Activated T-cell treated with anti-CD3 and anti-CD28 coated beads, Interleukin-2, amount 50 U/mL, for 4 hours (primary cell): Measurements from ENCODE around the gene LONP1. TPM values are rescaled to one million over a fixed set of nuclear protein-coding genes. Genes with fewer than 3 reads are reported as not detected.

ENCODE experiments used
- ATAC-seq, 2 donors: fragments of 200-7000 bp; cut with Tn5 transposase; one replicate each; pipeline ENCODE4 v1.10.0; 2021
- DNase-seq: peaks from one replicate; pipeline ENCODE4 v3.0.0-alpha.2; 2020
- H3K27me3 Mint-ChIP-seq: one replicate; pipeline ENCODE4 v1.8.0; 2021; ENCODE audit warnings: low read depth, mixed read lengths
- H3K36me3 Mint-ChIP-seq: one replicate; pipeline ENCODE4 v1.8.0; 2022; ENCODE audit warnings: mixed read lengths; ENCODE audit not compliant: insufficient read depth
- H3K4me1 Mint-ChIP-seq: one replicate; pipeline ENCODE4 v1.8.0; 2021; ENCODE audit warnings: low read depth, mixed read lengths
- H3K4me3 Mint-ChIP-seq: one replicate; pipeline ENCODE4 v1.8.0; 2021; ENCODE audit warnings: mild to moderate bottlenecking, moderate library complexity, mixed read lengths
- H3K9me3 Mint-ChIP-seq: one replicate; pipeline ENCODE4 v1.8.0; 2021; ENCODE audit warnings: mixed read lengths
- total RNA-seq, 3 donors: library from RNA; stranded (reverse); gene quantifications; one replicate each; pipeline ENCODE4 v1.2.1, GENCODE V29; 2021

The LONP1 gene
- total RNA-seq, 3 donors from 2014 or later, result 286 to 342 (median 328) TPM

DNA sequence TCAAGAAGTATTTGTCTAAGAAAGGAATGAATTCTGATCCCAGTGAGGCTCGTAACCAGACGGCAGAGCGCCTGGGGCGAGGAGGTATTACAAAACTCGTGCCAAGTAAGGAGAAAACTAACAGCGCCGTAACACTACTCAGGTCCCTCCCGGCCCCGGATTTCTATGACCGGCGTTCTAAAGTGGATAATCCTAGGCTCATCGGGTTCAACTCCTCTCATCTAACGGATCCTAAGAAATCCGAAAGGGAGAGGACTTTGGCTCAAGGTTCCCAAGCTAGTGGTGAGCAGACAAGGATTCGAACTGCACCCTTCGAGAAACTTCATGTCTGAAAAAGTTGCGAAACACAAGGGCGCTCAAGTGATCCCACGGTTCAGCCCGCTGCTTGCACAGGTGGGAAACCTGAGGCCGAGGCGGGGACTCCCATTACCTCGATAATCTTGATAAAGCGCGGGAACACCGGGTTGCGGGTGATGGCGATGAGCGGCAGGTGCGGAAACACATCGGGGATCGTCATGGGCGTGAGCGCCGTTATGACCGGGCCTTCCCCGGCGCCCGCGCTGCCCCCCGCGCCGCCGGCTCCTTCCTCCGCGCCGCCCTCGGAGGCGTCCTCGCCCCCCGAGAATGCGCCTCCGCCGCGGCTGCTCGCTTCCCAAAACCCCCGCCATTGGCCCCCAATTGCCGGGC lies 529 bp downstream of the LONP1 start:
- no peak for DNase-seq
- no peaks in the 10 kb centered on the region for H3K9me3 Mint-ChIP-seq
- peak overlapping the region; percentile 93 for H3K4me3 Mint-ChIP-seq
- peaks cover 18% of the 10 kb centered on the region for H3K36me3 Mint-ChIP-seq
- H3K4me1 Mint-ChIP-seq, result peaks cover 31% of the 10 kb centered on the region
- H3K27me3 Mint-ChIP-seq, result no peaks in the 10 kb centered on the region
- no peak for ATAC-seq

GRCh38 chr19:5718579-5719273 lies 1.2 kb downstream of the LONP1 start:
- Mint-ChIP-seq H3K9me3 (no peaks in the 10 kb centered on the region), H3K4me3 (peak overlapping the region; percentile 93), H3K27me3 (no peaks in the 10 kb centered on the region), H3K36me3 (peaks cover 24% of the 10 kb centered on the region), H3K4me1 (peaks cover 31% of the 10 kb centered on the region)
- ATAC-seq (peak; percentile 15 to 32), DNase-seq (peak; percentile 42)

DNA sequence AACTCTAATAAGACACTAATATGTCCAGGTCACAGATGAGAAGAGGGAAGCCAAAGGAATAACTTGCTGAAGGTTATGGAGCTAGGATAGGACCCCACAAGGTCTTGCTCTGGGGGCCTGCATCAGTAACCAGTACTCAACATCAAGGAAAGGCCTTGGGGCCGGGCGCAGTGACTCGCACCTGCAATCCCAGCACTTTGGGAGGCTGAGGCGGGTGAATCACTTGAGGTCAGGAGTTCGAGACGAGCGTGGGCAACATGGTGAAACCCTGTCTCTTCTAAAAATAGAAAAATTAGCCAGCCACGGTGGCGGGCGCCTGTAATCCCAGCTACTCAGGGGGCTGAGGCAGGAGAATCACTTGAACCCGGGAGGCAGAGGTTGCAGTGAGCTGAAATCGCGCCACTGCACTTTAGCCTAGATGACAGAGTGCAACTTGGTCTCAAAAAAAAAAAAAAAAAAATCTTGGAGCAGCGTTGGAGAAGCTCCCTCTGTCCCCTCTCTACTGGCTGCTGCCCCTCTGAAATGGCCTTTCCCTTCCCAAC lies 1.8 kb downstream of the LONP1 start:
- DNase-seq (peak; percentile 43), ATAC-seq (peak in 1 of 2 donors; percentile 11)
- Mint-ChIP-seq H3K9me3 (no peaks in the 10 kb centered on the region), H3K27me3 (no peaks in the 10 kb centered on the region), H3K4me1 (peaks cover 31% of the 10 kb centered on the region), H3K36me3 (peaks cover 24% of the 10 kb centered on the region), H3K4me3 (peak overlapping the region; percentile 93)

- H3K27me3 Mint-ChIP-seq, result no peaks in the 10 kb centered on the region
- peak overlapping the region; percentile 93 for H3K4me3 Mint-ChIP-seq
- peaks cover 24% of the 10 kb centered on the region for H3K36me3 Mint-ChIP-seq
- no peak for ATAC-seq
- H3K9me3 Mint-ChIP-seq, result no peaks in the 10 kb centered on the region
- DNase-seq, result no peak
- H3K4me1 Mint-ChIP-seq, result peaks cover 31% of the 10 kb centered on the region
Measured at GRCh38 chr19:5717215-5717935, 2.6 kb downstream of the LONP1 start.

DNA sequence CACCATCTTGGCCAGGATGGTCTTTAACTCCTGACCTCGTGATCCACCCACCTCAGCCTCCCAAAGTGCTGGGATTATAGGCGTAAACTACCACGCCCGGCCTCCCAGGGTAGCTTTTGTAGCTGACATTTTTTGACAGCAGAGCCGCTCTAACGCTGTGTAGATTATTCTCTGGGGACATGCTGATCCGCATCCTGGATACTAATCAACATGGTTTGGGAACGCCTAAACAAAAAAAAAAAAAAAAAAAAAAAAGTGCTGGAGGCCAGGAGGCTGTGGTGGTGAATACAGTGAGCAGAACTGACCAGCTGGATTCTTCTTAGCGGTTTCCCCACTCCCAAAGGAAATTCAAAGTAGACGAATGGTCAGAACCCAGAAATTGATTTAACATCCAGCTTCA lies 5.1 kb downstream of the LONP1 start:
- no peak for DNase-seq
- Mint-ChIP-seq H3K9me3 (no peaks in the 10 kb centered on the region), H3K4me1 (peaks cover 25% of the 10 kb centered on the region), H3K27me3 (no peaks in the 10 kb centered on the region), H3K4me3 (no peak overlapping the region), H3K36me3 (peaks cover 28% of the 10 kb centered on the region)
- no peak for ATAC-seq

GRCh38 chr19:5713228-5713627 lies 6.7 kb downstream of the LONP1 start:
- Mint-ChIP-seq H3K4me1 (peaks cover 19% of the 10 kb centered on the region), H3K9me3 (no peaks in the 10 kb centered on the region), H3K36me3 (peaks cover 21% of the 10 kb centered on the region), H3K27me3 (no peaks in the 10 kb centered on the region), H3K4me3 (no peak overlapping the region)
- ATAC-seq (no peak), DNase-seq (no peak)

GRCh38 chr19:5711713-5712161 lies 8.2 kb downstream of the LONP1 start:
- no peaks in the 10 kb centered on the region for H3K27me3 Mint-ChIP-seq
- H3K4me1 Mint-ChIP-seq, result peaks cover 6% of the 10 kb centered on the region
- DNase-seq, result no peak
- no peak overlapping the region for H3K4me3 Mint-ChIP-seq
- H3K9me3 Mint-ChIP-seq, result no peaks in the 10 kb centered on the region
- ATAC-seq, result no peak
- peaks cover 13% of the 10 kb centered on the region for H3K36me3 Mint-ChIP-seq

- ATAC-seq, result no peak
- H3K27me3 Mint-ChIP-seq, result no peaks in the 10 kb centered on the region
- H3K9me3 Mint-ChIP-seq, result no peaks in the 10 kb centered on the region
- no peak for DNase-seq
- no peak overlapping the region for H3K4me3 Mint-ChIP-seq
- H3K4me1 Mint-ChIP-seq, result peaks cover 3% of the 10 kb centered on the region
- H3K36me3 Mint-ChIP-seq, result peaks cover 13% of the 10 kb centered on the region
Measured at GRCh38 chr19:5711025-5711424, 8.9 kb downstream of the LONP1 start.

DNA sequence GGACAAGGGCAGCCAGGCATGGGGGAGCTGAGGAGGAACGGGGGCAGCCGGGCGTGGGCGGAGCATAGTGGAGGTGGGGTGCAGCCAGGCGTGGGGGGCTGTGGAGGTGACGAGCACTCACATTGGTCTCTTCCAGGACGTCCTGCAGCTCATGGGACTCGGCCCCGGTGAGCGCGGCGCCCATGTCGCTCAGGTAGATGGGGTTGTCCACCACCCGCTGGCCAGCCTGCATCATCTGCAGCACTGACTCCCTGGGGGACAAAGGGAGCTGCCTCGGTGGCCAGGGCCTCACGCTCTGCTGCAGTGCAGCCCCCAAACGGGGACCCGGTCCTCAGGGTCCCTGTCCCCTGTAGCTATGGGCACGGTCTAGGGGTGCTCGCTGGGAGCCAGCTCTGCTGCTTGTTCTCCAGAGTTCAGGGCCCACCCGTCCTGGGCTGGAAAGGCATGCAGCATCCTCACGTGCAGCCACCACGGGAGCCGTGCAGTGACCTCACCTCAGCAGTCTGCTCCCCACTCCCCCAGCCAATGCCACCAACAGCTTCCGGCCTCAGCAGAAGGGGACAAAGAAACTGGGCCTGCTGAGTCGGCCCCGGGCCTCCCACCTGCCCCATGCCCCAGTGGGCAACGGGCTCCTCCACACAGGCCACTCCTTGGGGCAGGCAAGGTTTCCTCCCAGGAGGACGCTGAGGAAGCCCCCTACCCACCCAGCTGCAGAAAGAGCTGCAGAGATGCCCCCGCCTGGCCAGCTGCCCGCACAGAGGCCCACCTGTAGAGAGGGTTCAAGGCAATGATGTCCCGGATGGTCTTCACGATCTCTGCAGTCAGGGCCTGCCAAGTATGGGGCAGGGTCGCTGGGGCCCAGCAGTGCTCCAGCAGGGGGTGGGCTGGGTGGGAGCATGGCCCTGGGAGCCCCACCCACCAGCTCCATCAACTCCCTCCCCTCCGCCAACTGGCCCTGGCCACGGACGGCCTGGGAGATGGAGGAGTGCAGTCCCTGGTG lies 12.1 kb downstream of the LONP1 start:
- Mint-ChIP-seq H3K9me3 (no peaks in the 10 kb centered on the region), H3K36me3 (peaks cover 9% of the 10 kb centered on the region), H3K4me3 (no peak overlapping the region), H3K27me3 (no peaks in the 10 kb centered on the region), H3K4me1 (no peaks in the 10 kb centered on the region)
- no peak for ATAC-seq
- DNase-seq, result no peak

GRCh38 chr19:5706876-5707573 lies 12.9 kb downstream of the LONP1 start:
- Mint-ChIP-seq H3K4me3 (no peak overlapping the region), H3K9me3 (no peaks in the 10 kb centered on the region), H3K36me3 (peaks cover 6% of the 10 kb centered on the region), H3K27me3 (no peaks in the 10 kb centered on the region), H3K4me1 (no peaks in the 10 kb centered on the region)
- DNase-seq (no peak), ATAC-seq (no peak)

DNA sequence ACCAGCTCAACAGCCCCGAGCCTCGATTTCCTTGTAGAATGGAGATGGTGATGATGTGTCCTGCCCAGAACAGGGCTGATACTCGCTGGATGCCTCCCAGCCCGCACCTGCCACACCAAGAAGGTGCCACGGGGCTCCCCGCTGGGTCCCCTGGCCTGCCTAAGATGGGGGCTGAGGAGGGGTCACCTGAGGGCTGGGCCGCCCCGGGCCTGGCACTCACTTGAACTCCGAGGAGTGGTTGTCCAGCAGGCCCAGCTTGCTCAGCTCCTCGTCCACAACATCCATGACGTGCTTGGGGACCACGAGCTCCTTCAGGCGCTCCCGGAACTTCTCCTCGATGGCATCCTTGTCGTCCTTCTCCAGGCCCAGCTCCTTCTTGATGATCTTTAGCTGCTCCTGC lies 14.4 kb downstream of the LONP1 start:
- H3K9me3 Mint-ChIP-seq, result no peaks in the 10 kb centered on the region
- H3K4me1 Mint-ChIP-seq, result no peaks in the 10 kb centered on the region
- peaks cover 15% of the 10 kb centered on the region for H3K36me3 Mint-ChIP-seq
- DNase-seq, result no peak
- no peaks in the 10 kb centered on the region for H3K27me3 Mint-ChIP-seq
- no peak for ATAC-seq
- no peak overlapping the region for H3K4me3 Mint-ChIP-seq

DNA sequence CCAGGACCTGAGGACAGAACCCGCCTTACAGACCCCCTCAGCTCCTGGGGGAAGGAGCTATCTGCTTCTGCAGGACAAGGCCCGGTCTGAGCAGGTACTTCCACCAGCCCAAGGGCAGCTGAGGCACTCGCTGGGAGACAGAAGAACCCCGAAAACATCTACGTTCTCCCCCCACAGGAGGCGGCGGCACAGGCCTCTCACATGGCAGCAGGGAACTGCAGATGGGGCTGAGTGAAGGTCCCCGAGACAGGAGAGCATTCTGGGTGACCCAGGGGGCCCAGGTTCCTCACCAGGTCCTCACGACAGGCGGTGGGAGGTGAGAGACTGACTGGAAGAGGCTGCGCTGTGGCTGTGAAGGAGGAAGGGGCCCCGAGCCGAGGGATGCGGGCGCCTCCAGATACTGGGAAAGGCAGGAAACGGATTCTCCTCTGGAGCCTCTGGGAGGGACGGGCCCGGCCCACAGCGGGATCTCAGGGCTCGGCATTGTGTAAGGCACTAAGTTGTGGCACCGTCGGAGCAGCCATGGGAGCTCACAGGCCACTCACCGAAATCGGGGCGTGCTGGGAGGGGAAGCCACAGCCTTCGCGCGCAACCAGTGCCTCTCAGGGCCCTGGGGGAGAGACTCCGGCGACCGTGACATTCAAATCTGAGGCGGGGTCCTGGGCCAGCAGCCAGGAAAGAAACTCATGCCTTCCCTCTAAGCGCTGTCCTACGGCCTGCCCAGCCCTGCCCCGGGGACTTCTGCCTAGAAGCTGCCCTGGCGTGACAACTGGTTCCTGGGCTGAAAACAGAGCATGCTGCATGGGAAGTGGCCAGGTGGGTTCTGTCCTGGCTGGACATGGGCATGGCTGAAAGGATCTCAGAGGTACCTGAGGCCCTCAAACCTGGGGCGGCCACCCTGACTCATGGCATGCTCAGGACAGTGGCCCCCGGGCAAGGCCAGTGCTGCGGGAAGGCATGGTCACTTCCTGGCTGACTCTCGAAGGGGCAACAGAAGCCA lies 15.8 kb downstream of the LONP1 start:
- no peaks in the 10 kb centered on the region for H3K4me1 Mint-ChIP-seq
- no peaks in the 10 kb centered on the region for H3K27me3 Mint-ChIP-seq
- H3K36me3 Mint-ChIP-seq, result peaks cover 18% of the 10 kb centered on the region
- H3K9me3 Mint-ChIP-seq, result no peaks in the 10 kb centered on the region
- H3K4me3 Mint-ChIP-seq, result no peak overlapping the region
- ATAC-seq, result no peak
- no peak for DNase-seq
